Naive thymus-derived CD4-positive, alpha-beta T cell (primary cell): ENCODE data around the gene ATP6V0B. TPM values are rescaled to one million over a fixed set of nuclear protein-coding genes. Genes with fewer than 3 reads are reported as not detected.
A peak's percentile ranks its signal among the peaks of the same experiment; 100 is the strongest.

Experiments used
- ATAC-seq: fragments of 150-1000 bp; cut with Tn5 transposase; 2 replicates; pipeline ENCODE4 v1.10.0; 2021; ENCODE audit warnings: mild to moderate bottlenecking, moderate library complexity
- CTCF ChIA-PET: fragments of 350-600 bp; sonication (Branson Sonifier 250); formaldehyde crosslinking; loops from one replicate; lab custom pipeline; 2021; ENCODE audit warnings: antibody characterized with exemption; lab: Charles Lee
- POLR2A ChIA-PET: fragments of 350-600 bp; sonication (Branson Sonifier 250); formaldehyde crosslinking; loops from one replicate; lab custom pipeline; 2021; ENCODE audit warnings: antibody characterized with exemption, inconsistent platforms; lab: Charles Lee
- DNase-seq, 9 donors: peaks; one replicate each; pipeline versions ENCODE4 v3.0.0 to v3.0.0-alpha.2; 2020 to 2022; ENCODE audit warnings: mixed read lengths in 1 of 9
- H3K27ac ChIP-seq: one replicate; pipeline ENCODE4 v1.7.0; 2013; ENCODE audit warnings: mild to moderate bottlenecking, low read depth, low read length, moderate library complexity
- H3K27me3 ChIP-seq, 2 donors: one replicate each; pipeline ENCODE4 v1.7.0; 2013; ENCODE audit warnings: low read length in 2 of 2, mild to moderate bottlenecking in 2 of 2, moderate library complexity in 2 of 2; ENCODE audit not compliant: control insufficient read depth in 2 of 2, insufficient read depth in 2 of 2
- H3K36me3 ChIP-seq, 3 experiments: 1 replicate in 2 of 3; 2 replicates in 1 of 3; pipeline ENCODE4 v1.7.0; 2013; ENCODE audit warnings: low read length in 3 of 3, mild to moderate bottlenecking in 3 of 3, moderate library complexity in 1 of 3; ENCODE audit not compliant: insufficient read depth in 3 of 3, control insufficient read depth in 2 of 3
- H3K4me1 ChIP-seq, 2 donors: one replicate each; pipeline ENCODE4 v1.7.0; 2013; ENCODE audit warnings: low read length in 2 of 2, mild to moderate bottlenecking in 2 of 2, moderate library complexity in 1 of 2; ENCODE audit not compliant: control insufficient read depth in 2 of 2, insufficient read depth in 2 of 2
- H3K4me3 ChIP-seq: 2 replicates; pipeline ENCODE4 v1.7.0; 2013; ENCODE audit warnings: mild to moderate bottlenecking, low read length
- H3K9me3 ChIP-seq, 3 experiments: 1 replicate in 2 of 3; 2 replicates in 1 of 3; pipeline ENCODE4 v1.7.0; 2013; ENCODE audit warnings: low read length in 3 of 3; ENCODE audit not compliant: control insufficient read depth in 2 of 3
- H3K27ac Mint-ChIP-seq, 9 donors: one replicate each; pipeline ENCODE4 v1.8.0; 2020 to 2022; ENCODE audit warnings: mixed read lengths in 9 of 9, mild to moderate bottlenecking in 8 of 9, moderate library complexity in 5 of 9, inconsistent platforms in 2 of 9
- H3K27me3 Mint-ChIP-seq, 5 donors: one replicate each; pipeline ENCODE4 v1.8.0; 2021 to 2022; ENCODE audit warnings: mixed read lengths in 5 of 5, mild to moderate bottlenecking in 1 of 5
- H3K36me3 Mint-ChIP-seq, 5 donors: one replicate each; pipeline ENCODE4 v1.8.0; 2020 to 2022; ENCODE audit warnings: mixed read lengths in 5 of 5, mild to moderate bottlenecking in 3 of 5, inconsistent platforms in 1 of 5
- H3K4me1 Mint-ChIP-seq, 7 donors: one replicate each; pipeline ENCODE4 v1.8.0; 2020 to 2022; ENCODE audit warnings: mixed read lengths in 7 of 7, mild to moderate bottlenecking in 3 of 7, inconsistent platforms in 1 of 7
- H3K4me3 Mint-ChIP-seq, 10 donors: one replicate each; pipeline ENCODE4 v1.8.0; 2020 to 2022; ENCODE audit warnings: mild to moderate bottlenecking in 10 of 10, mixed read lengths in 10 of 10, moderate library complexity in 6 of 10, inconsistent platforms in 2 of 10
- H3K9me3 Mint-ChIP-seq, 11 donors: one replicate each; pipeline ENCODE4 v1.8.0; 2020 to 2022; ENCODE audit warnings: mixed read lengths in 11 of 11, mild to moderate bottlenecking in 4 of 11, inconsistent platforms in 1 of 11, moderate library complexity in 1 of 11
- intact Hi-C, 2 donors: fragments of 100-400 bp; cut with micrococcal nuclease; formaldehyde crosslinking; loops; one replicate each; pipeline ENCODE4 v1.15.1; 2023
- polyA plus RNA-seq, 2 donors: library from polyadenylated mRNA; unstranded; fragments of 300-500 nt; fragmentation: Illumina TruSeq; gene quantifications; one replicate each; pipeline ENCODE4 v1.2.3, GENCODE V29; 2021
- total RNA-seq, 6 experiments: library from RNA in 5 of 6; stranded (reverse) in 5 of 6; gene quantifications; 1 replicate in 5 of 6; 2 replicates in 1 of 6; pipeline ENCODE4 v1.2.3 and lab custom pipeline; 2021 to 2026

Gene ATP6V0B
- total and polyA plus RNA-seq, 7 experiments from 2014 or later: 47.3 to 166 (median 139) TPM

DNA sequence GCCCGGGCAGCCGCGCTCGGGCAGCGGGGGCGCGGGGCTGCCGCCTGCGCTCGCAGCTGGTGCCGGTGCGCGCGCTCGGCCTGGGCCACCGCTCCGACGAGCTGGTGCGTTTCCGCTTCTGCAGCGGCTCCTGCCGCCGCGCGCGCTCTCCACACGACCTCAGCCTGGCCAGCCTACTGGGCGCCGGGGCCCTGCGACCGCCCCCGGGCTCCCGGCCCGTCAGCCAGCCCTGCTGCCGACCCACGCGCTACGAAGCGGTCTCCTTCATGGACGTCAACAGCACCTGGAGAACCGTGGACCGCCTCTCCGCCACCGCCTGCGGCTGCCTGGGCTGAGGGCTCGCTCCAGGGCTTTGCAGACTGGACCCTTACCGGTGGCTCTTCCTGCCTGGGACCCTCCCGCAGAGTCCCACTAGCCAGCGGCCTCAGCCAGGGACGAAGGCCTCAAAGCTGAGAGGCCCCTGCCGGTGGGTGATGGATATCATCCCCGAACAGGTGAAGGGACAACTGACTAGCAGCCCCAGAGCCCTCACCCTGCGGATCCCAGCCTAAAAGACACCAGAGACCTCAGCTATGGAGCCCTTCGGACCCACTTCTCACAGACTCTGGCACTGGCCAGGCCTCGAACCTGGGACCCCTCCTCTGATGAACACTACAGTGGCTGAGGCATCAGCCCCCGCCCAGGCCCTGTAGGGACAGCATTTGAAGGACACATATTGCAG is 38.2 kb upstream of the ATP6V0B start:
- H3K27me3 Mint-ChIP-seq: peaks cover 21 to 29% (median 26%) of the 10 kb centered on the region in 5 donors
- ChIA-PET POLR2A (no interaction called here), CTCF (no interaction called here)
- H3K27ac Mint-ChIP-seq: no peak overlapping the region
- H3K36me3 Mint-ChIP-seq: peaks cover 0 to 6% (median 4%) of the 10 kb centered on the region in 5 donors
- no peaks in the 10 kb centered on the region for H3K9me3 Mint-ChIP-seq
- peak overlapping the region in 8 of 10 donors; percentile 20 to 83 (median 58) for H3K4me3 Mint-ChIP-seq
- H3K4me1 ChIP-seq: peaks cover 0 to 9% of the 10 kb centered on the region in 2 donors
- H3K36me3 ChIP-seq: no peaks in the 10 kb centered on the region
- H3K4me3 ChIP-seq: no peak overlapping the region
- no peak overlapping the region for H3K27ac ChIP-seq
- peaks cover 10 to 29% (median 14%) of the 10 kb centered on the region in 7 donors for H3K4me1 Mint-ChIP-seq
- ATAC-seq (peak; percentile 30), DNase-seq (peak in 1 of 9 donors; percentile 33)
- intact Hi-C loops: loop anchor here in 1 of 2 donors (10.0 kb wide), 1 partner anchor 712 kb away; no protein-coding TSS in a partner anchor
- H3K9me3 ChIP-seq: no peaks in the 10 kb centered on the region
- H3K27me3 ChIP-seq: peaks cover 9 to 19% of the 10 kb centered on the region in 2 donors

DNA sequence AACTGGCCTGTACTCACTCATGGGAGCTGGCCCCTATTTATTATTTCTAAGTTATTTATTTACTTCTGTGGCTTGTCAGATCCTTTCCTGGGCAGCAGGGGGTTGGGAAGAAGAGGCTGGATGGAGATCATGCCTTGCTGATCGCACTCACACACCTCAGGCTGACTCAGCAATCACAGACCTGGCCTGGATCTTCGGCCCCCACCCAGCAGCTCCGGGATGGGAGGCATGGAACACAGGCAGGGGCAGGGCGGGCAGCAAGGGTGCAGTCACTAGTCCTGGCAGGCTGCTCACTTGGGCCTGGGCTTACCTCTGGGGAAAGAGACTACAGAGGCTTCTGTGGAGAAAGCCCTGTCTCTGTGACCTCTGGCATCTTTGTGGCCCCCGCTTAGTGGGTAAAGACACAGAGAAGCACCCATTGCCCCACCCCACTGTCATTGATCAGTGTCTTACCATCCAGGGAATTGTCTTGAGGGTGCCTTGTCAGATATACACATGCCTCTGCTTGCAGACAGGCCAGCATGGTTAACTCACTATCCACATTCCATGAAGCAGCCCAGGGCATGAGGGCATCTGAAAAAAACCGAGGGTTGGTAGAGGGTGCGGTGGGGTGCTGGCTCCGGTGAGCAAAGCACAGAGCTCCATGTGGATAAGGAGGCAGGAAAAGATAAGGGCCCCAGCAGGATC is 37.4 kb upstream of the ATP6V0B start:
- peaks cover 0 to 6% (median 4%) of the 10 kb centered on the region in 5 donors for H3K36me3 Mint-ChIP-seq
- H3K4me1 Mint-ChIP-seq: peaks cover 10 to 29% (median 15%) of the 10 kb centered on the region in 7 donors
- H3K27me3 Mint-ChIP-seq: peaks cover 20 to 29% (median 26%) of the 10 kb centered on the region in 5 donors
- Histone ChIP-seq H3K27ac (no peak overlapping the region), H3K4me1 (peaks cover 0 to 9% of the 10 kb centered on the region in 2 donors), H3K27me3 (peaks cover 9 to 19% of the 10 kb centered on the region in 2 donors), H3K9me3 (no peaks in the 10 kb centered on the region), H3K4me3 (no peak overlapping the region), H3K36me3 (no peaks in the 10 kb centered on the region)
- ChIA-PET POLR2A (no interaction called here), CTCF (no interaction called here)
- intact Hi-C loops: loop anchor here in 1 of 2 donors (10.0 kb wide), 1 partner anchor 713 kb away; no protein-coding TSS in a partner anchor
- DNase-seq (no peak), ATAC-seq (no peak)
- H3K4me3 Mint-ChIP-seq: peak overlapping the region in 3 of 10 donors; percentile 32 to 83 (median 58)
- H3K9me3 Mint-ChIP-seq: no peaks in the 10 kb centered on the region
- H3K27ac Mint-ChIP-seq: no peak overlapping the region

GRCh38 chr1:43938383-43938782 is 36.4 kb upstream of the ATP6V0B start:
- H3K36me3 ChIP-seq: no peaks in the 10 kb centered on the region
- ATAC-seq (no peak), DNase-seq (no peak)
- H3K27me3 Mint-ChIP-seq: peaks cover 11 to 19% (median 15%) of the 10 kb centered on the region in 5 donors
- H3K4me3 Mint-ChIP-seq: peak overlapping the region in 1 of 10 donors; percentile 41
- H3K27ac ChIP-seq: no peak overlapping the region
- H3K27me3 ChIP-seq: peaks cover 9 to 19% of the 10 kb centered on the region in 2 donors
- no peak overlapping the region for H3K4me3 ChIP-seq
- no peak overlapping the region for H3K27ac Mint-ChIP-seq
- no peaks in the 10 kb centered on the region for H3K9me3 Mint-ChIP-seq
- no peaks in the 10 kb centered on the region for H3K9me3 ChIP-seq
- peaks cover 0 to 8% of the 10 kb centered on the region in 2 donors for H3K4me1 ChIP-seq
- H3K4me1 Mint-ChIP-seq: peaks cover 12 to 29% (median 16%) of the 10 kb centered on the region in 7 donors
- intact Hi-C loops: loop anchor here in 1 of 2 donors (10.0 kb wide), 1 partner anchor 714 kb away; no protein-coding TSS in a partner anchor
- peaks cover 0 to 12% (median 4%) of the 10 kb centered on the region in 5 donors for H3K36me3 Mint-ChIP-seq
- ChIA-PET POLR2A (no interaction called here), CTCF (interaction anchor here (0.7 kb wide), 1 partner anchor 26 kb away, joined by 3 read pairs; no protein-coding TSS in a partner anchor)

GRCh38 chr1:43938892-43939587 is 35.7 kb upstream of the ATP6V0B start:
- intact Hi-C loops: loop anchor here in 1 of 2 donors (10.0 kb wide), 1 partner anchor 714 kb away; no protein-coding TSS in a partner anchor
- CTCF ChIA-PET: no interaction called here
- DNase-seq: no peak
- peaks cover 0 to 12% (median 4%) of the 10 kb centered on the region in 5 donors for H3K36me3 Mint-ChIP-seq
- POLR2A ChIA-PET: no interaction called here
- no peaks in the 10 kb centered on the region for H3K9me3 Mint-ChIP-seq
- H3K27me3 Mint-ChIP-seq: peaks cover 8 to 16% (median 10%) of the 10 kb centered on the region in 5 donors
- H3K4me3 Mint-ChIP-seq: no peak overlapping the region
- peaks cover 9 to 14% of the 10 kb centered on the region in 2 donors for H3K27me3 ChIP-seq
- no peak overlapping the region for H3K27ac ChIP-seq
- H3K36me3 ChIP-seq: no peaks in the 10 kb centered on the region
- H3K9me3 ChIP-seq: no peaks in the 10 kb centered on the region
- H3K4me3 ChIP-seq: no peak overlapping the region
- no peak overlapping the region for H3K27ac Mint-ChIP-seq
- H3K4me1 Mint-ChIP-seq: peaks cover 10 to 26% (median 13%) of the 10 kb centered on the region in 7 donors
- no peak for ATAC-seq
- H3K4me1 ChIP-seq: peaks cover 0 to 1% of the 10 kb centered on the region in 2 donors

- POLR2A ChIA-PET: interaction anchor here (1.4 kb wide), 1 partner anchor 30 kb away, joined by 3 read pairs; no protein-coding TSS in a partner anchor
- peaks cover 0 to 4% (median 0%) of the 10 kb centered on the region in 3 experiments for H3K36me3 ChIP-seq
- peaks cover 10 to 11% of the 10 kb centered on the region in 2 donors for H3K4me1 ChIP-seq
- Mint-ChIP-seq H3K4me3 (no peak overlapping the region), H3K4me1 (peaks cover 23 to 33% (median 28%) of the 10 kb centered on the region in 7 donors), H3K27me3 (no peaks in the 10 kb centered on the region), H3K9me3 (no peaks in the 10 kb centered on the region), H3K36me3 (peaks cover 0 to 12% (median 5%) of the 10 kb centered on the region in 5 donors), H3K27ac (no peak overlapping the region)
- intact Hi-C loops: loop anchor here in 1 of 2 donors (10.0 kb wide), 3 partner anchors 692 to 1258 kb away; partner anchors contain the start of genes CFAP57, EBNA1BP2 and YBX1
- no peaks in the 10 kb centered on the region for H3K27me3 ChIP-seq
- H3K27ac ChIP-seq: no peak overlapping the region
- no peak overlapping the region for H3K4me3 ChIP-seq
- no peaks in the 10 kb centered on the region for H3K9me3 ChIP-seq
- CTCF ChIA-PET: interaction anchor here (1.0 to 2.5 kb wide), 2 partner anchors 7 to 12 kb away, joined by 3 to 10 read pairs; no protein-coding TSS in a partner anchor
- DNase-seq (no peak), ATAC-seq (no peak)
These were observed 32.3 kb upstream of the ATP6V0B start for GRCh38 chr1:43942411-43942810.
